GM12878 (cell line): ENCODE data around the gene PLA2G1B. TPM values are rescaled to one million over a fixed set of nuclear protein-coding genes. Genes with fewer than 3 reads are reported as not detected.

Source experiments
- ATAC-seq: fragments of 200-7000 bp; cut with Tn5 transposase; 3 replicates; pipeline ENCODE4 v1.9.1; 2020; ENCODE audit warnings: mild to moderate bottlenecking, moderate library complexity
- BruUV-seq: library from RNA; stranded (reverse); fragments of 400-500 nt; replicated peaks from 2 replicates; lab custom pipeline; 2021; lab: Mats Ljungman, UMichigan
- CTCF ChIA-PET: fragments of 300-600 bp; sonication (Branson Sonifier 250); formaldehyde crosslinking; extraction: SDS; loops from one replicate; lab custom pipeline; 2021; ENCODE audit warnings: inconsistent platforms; lab: Yijun Ruan, JAX
- POLR2A ChIA-PET: fragments of 350-600 bp; formaldehyde crosslinking; extraction: SDS; loops from one replicate; lab custom pipeline; 2021; ENCODE audit warnings: inconsistent platforms; lab: Charles Lee
- RAD21 ChIA-PET: fragments of 300-600 bp; sonication (Branson Sonifier 250); formaldehyde crosslinking; loops from one replicate; lab custom pipeline; 2023; ENCODE audit warnings: antibody characterized with exemption; ENCODE audit not compliant: unreplicated experiment; lab: Charles Lee
- SMC1A ChIA-PET: fragments of 300-600 bp; sonication (Branson Sonifier 250); formaldehyde crosslinking; loops from one replicate; lab custom pipeline; 2023; ENCODE audit not compliant: unreplicated experiment, uncharacterized antibody; lab: Charles Lee
- DNase-seq: peaks from one replicate; pipeline ENCODE4 v3.0.0-alpha.2; 2011; ENCODE audit warnings: low read depth, low spot score
- FAIRE-seq: peaks from 3 replicates; lab custom pipeline; 2011; peaks lifted over from hg19 to GRCh38; lab: Jason Lieb, UNC
- H2AFZ ChIP-seq: 2 replicates; pipeline ENCODE4 v1.6.0; 2011; ENCODE audit warnings: low read depth, low read length, control low read depth; ENCODE audit not compliant: control insufficient read depth
- H3K27ac ChIP-seq: 2 replicates; pipeline ENCODE4 v1.5.1; 2011; ENCODE audit warnings: control low read depth; ENCODE audit not compliant: control insufficient read depth, insufficient read depth
- H3K27me3 ChIP-seq, 2 experiments: replicated peaks in 1 of 2; 2 replicates each; pipeline versions ENCODE4 v1.6.0 to v1.6.1; 2011; ENCODE audit warnings: low read length in 1 of 2; ENCODE audit not compliant: control insufficient read depth in 2 of 2, insufficient read depth in 2 of 2
- H3K36me3 ChIP-seq, 2 experiments: 2 replicates each; pipeline ENCODE4 v1.5.1; 2011; ENCODE audit warnings: low read length in 1 of 2; ENCODE audit not compliant: control insufficient read depth in 2 of 2, insufficient read depth in 2 of 2
- H3K4me1 ChIP-seq: 2 replicates; pipeline ENCODE4 v1.6.1; 2011; ENCODE audit warnings: mild to moderate bottlenecking, low read length, moderate library complexity, mixed read lengths; ENCODE audit not compliant: control insufficient read depth, insufficient read depth
- H3K4me2 ChIP-seq: 2 replicates; pipeline ENCODE4 v1.6.0; 2011; ENCODE audit warnings: control low read depth; ENCODE audit not compliant: control insufficient read depth, insufficient read depth
- H3K4me3 ChIP-seq: fragments of 200-600 bp; sonication (generic); 2 replicates; pipeline ENCODE4 v1.5.1; 2016
- H3K79me2 ChIP-seq: 2 replicates; pipeline ENCODE4 v1.6.0; 2011; ENCODE audit warnings: low read length; ENCODE audit not compliant: control insufficient read depth, insufficient read depth
- H3K9ac ChIP-seq: 2 replicates; pipeline ENCODE4 v1.8.0; 2011; ENCODE audit warnings: low read length, control low read depth, mixed read lengths; ENCODE audit not compliant: control insufficient read depth, insufficient read depth
- H3K9me3 ChIP-seq: replicated peaks from 3 replicates; pipeline ENCODE4 v1.5.1; 2011; ENCODE audit warnings: mild to moderate bottlenecking, low read length; ENCODE audit not compliant: control insufficient read depth, insufficient read depth
- H4K20me1 ChIP-seq: 2 replicates; pipeline ENCODE4 v1.6.0; 2011; ENCODE audit not compliant: control insufficient read depth, insufficient read depth
- HDGF ChIP-seq: fragments of 450-650 bp; IDR thresholded peaks from 2 replicates; pipeline ENCODE4 v1.6.1; 2016; ENCODE audit warnings: antibody characterized with exemption
- JUNB ChIP-seq: IDR thresholded peaks from 2 replicates; pipeline ENCODE4 v1.6.1; 2016; ENCODE audit warnings: antibody characterized with exemption, mild to moderate bottlenecking
- MEF2A ChIP-seq: IDR thresholded peaks from 2 replicates; pipeline ENCODE4 v1.6.1; 2011; ENCODE audit warnings: low read depth, mild to moderate bottlenecking, low read length, moderate library complexity; ENCODE audit not compliant: insufficient read depth
- MXI1 ChIP-seq: fragments of 150-350 bp; IDR thresholded peaks from 2 replicates; pipeline ENCODE4 v1.6.1; 2011; ENCODE audit warnings: low read depth, mild to moderate bottlenecking, inconsistent platforms, low read length, improper control_type of control experiment
- POLR2AphosphoS2 ChIP-seq: IDR thresholded peaks from 2 replicates; pipeline ENCODE4 v1.6.1; 2011; ENCODE audit warnings: low read depth, mild to moderate bottlenecking, low read length, improper control_type of control experiment, moderate library complexity
- RAD21 ChIP-seq: IDR thresholded peaks from 2 replicates; pipeline ENCODE4 v1.6.1; 2011; ENCODE audit warnings: mild to moderate bottlenecking, low read depth, low read length, moderate library complexity; ENCODE audit not compliant: insufficient read depth
- SKIL ChIP-seq: fragments of 450-650 bp; IDR thresholded peaks from 2 replicates; pipeline ENCODE4 v1.6.1; 2017; ENCODE audit warnings: mild to moderate bottlenecking, low read depth, inconsistent platforms; ENCODE audit not compliant: poor library complexity, severe bottlenecking
- ZBTB40 ChIP-seq: fragments of 450-650 bp; IDR thresholded peaks from 2 replicates; pipeline ENCODE4 v1.6.1; 2016; ENCODE audit warnings: mild to moderate bottlenecking, moderate library complexity, borderline replicate concordance
- ZNF274 ChIP-seq: IDR thresholded peaks from one replicate; pipeline ENCODE4 v1.8.0; 2011; ENCODE audit not compliant: insufficient read length, insufficient read depth
- ZNF622 ChIP-seq: fragments of 450-650 bp; IDR thresholded peaks from 2 replicates; pipeline ENCODE4 v1.6.1; 2017; ENCODE audit warnings: mild to moderate bottlenecking, inconsistent platforms
- WGBS: methylation state at CpG from one replicate; pipeline ENCODE4 v1.1.6; 2016; ENCODE audit warnings: low lambda C conversion rate; ENCODE audit not compliant: insufficient replicate concordance, insufficient coverage; ENCODE audit errors: missing lambda C conversion rate; 5-methylcytosine and 5-hydroxymethylcytosine counted together
- in situ Hi-C: fragments of 300-500 bp; cut with MboI; formaldehyde crosslinking; loops from 9 replicates; pipeline ENCODE4 v1.14.3; 2018; ENCODE audit warnings: mixed read lengths
- intact Hi-C: fragments of 100-400 bp; cut with micrococcal nuclease; formaldehyde crosslinking; loops from one replicate; pipeline ENCODE4 v1.14.2; 2022; ENCODE audit not compliant: unreplicated experiment
- polyA plus RNA-seq, 11 experiments: library from polyadenylated mRNA; depleted of rRNA in 4 of 11; unstranded in 6 of 11; stranded (reverse) in 5 of 11; fragments of >200 nt; fragmentation: Nextera tagmentation in 4 of 11; fragmentation: Illumina TruSeq in 1 of 11; extraction: Ambion mirVana in 4 of 11; extraction: Trizol in 1 of 11; gene quantifications; 1 replicate in 1 of 11; 2 replicates in 10 of 11; pipeline versions ENCODE4 v1.2.1 to v1.2.3, GENCODE V29; 2011 to 2016; ENCODE audit warnings: inconsistent platforms in 2 of 11, missing spikeins in 2 of 11, low read depth in 1 of 11
- total RNA-seq, 4 experiments: library from RNA; depleted of rRNA in 3 of 4; stranded (reverse); fragments of >200 nt in 3 of 4; fragmentation: Illumina TruSeq in 1 of 4; extraction: Trizol in 1 of 4; gene quantifications; 2 replicates each; pipeline versions ENCODE4 v1.2.1 to v1.2.3, GENCODE V29; 2013 to 2021
- TF ChIP-seq, protein P1 (sequence below): IDR thresholded peaks from 2 replicates; pipeline ENCODE4 v1.6.1; 2012; ENCODE audit warnings: mild to moderate bottlenecking, low read depth, low read length
- TF ChIP-seq, protein P2 (sequence below): IDR thresholded peaks from 2 replicates; pipeline ENCODE4 v1.6.1; 2012; ENCODE audit warnings: low read depth, low read length, improper control_type of control experiment

The PLA2G1B gene
- total and polyA plus RNA-seq, 10 of the 15 experiments (the other 5 are each of a cell fraction or from before 2014, with no cell fraction given), result not detected

- Histone ChIP-seq H3K27ac (no peak overlapping the region), H4K20me1 (no peaks in the 10 kb centered on the region), H2AFZ (no peak overlapping the region), H3K36me3 (no peaks in the 10 kb centered on the region), H3K27me3 (no peaks in the 10 kb centered on the region), H3K4me3 (no peak overlapping the region), H3K4me2 (no peak overlapping the region), H3K9me3 (no peaks in the 10 kb centered on the region), H3K79me2 (no peaks in the 10 kb centered on the region), H3K9ac (no peak overlapping the region), H3K4me1 (peaks cover 9% of the 10 kb centered on the region)
- ChIA-PET CTCF (interaction anchor here (2.0 to 2.2 kb wide), 2 partner anchors 15 to 60 kb away, joined by 6 to 11 read pairs; partner anchors contain the start of gene SIRT4), RAD21 (interaction anchor here (0.6 to 1.4 kb wide), 3 partner anchors 13 to 65 kb away, joined by 3 to 4 read pairs (median 4); no protein-coding TSS in a partner anchor), POLR2A (interaction anchor here (0.5 kb wide), 1 partner anchor 12 kb away, joined by 3 read pairs; no protein-coding TSS in a partner anchor), SMC1A (interaction anchor here (1.7 kb wide), 1 partner anchor 60 kb away, joined by 5 read pairs; no protein-coding TSS in a partner anchor)
- WGBS, result 65% methylated on average over 12 of the region's 12 CpGs
- FAIRE-seq, result no peak
- ATAC-seq, result no peak
- in situ Hi-C loops (no loop called here), intact Hi-C loops (no loop called here)
- DNase-seq, result no peak
- no TSS peak for BruUV-seq
- TF ChIP-seq ZBTB40 (no peak), HDGF (no peak), POLR2AphosphoS2 (no peak), MEF2A (no peak), SKIL (no peak), ZNF274 (no peak), MXI1 (no peak), ZNF622 (no peak), JUNB (no peak), RAD21 (no peak)
- TF ChIP-seq, protein P1, sequence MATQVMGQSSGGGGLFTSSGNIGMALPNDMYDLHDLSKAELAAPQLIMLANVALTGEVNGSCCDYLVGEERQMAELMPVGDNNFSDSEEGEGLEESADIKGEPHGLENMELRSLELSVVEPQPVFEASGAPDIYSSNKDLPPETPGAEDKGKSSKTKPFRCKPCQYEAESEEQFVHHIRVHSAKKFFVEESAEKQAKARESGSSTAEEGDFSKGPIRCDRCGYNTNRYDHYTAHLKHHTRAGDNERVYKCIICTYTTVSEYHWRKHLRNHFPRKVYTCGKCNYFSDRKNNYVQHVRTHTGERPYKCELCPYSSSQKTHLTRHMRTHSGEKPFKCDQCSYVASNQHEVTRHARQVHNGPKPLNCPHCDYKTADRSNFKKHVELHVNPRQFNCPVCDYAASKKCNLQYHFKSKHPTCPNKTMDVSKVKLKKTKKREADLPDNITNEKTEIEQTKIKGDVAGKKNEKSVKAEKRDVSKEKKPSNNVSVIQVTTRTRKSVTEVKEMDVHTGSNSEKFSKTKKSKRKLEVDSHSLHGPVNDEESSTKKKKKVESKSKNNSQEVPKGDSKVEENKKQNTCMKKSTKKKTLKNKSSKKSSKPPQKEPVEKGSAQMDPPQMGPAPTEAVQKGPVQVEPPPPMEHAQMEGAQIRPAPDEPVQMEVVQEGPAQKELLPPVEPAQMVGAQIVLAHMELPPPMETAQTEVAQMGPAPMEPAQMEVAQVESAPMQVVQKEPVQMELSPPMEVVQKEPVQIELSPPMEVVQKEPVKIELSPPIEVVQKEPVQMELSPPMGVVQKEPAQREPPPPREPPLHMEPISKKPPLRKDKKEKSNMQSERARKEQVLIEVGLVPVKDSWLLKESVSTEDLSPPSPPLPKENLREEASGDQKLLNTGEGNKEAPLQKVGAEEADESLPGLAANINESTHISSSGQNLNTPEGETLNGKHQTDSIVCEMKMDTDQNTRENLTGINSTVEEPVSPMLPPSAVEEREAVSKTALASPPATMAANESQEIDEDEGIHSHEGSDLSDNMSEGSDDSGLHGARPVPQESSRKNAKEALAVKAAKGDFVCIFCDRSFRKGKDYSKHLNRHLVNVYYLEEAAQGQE, result no peak
- TF ChIP-seq, protein P2, sequence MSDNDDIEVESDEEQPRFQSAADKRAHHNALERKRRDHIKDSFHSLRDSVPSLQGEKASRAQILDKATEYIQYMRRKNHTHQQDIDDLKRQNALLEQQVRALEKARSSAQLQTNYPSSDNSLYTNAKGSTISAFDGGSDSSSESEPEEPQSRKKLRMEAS, result no peak
Observed at GRCh38 chr12:120287491-120287890, 40.1 kb downstream of the PLA2G1B start.
